GM20000 (cell line): ENCODE measurements around the gene RIIAD1.

Experiments
- DNase-seq: peaks from one replicate; pipeline ENCODE4 v3.0.0; 2012; ENCODE audit warnings: low spot score
- TF ChIP-seq, protein P1 (sequence below): IDR thresholded peaks from 2 replicates; pipeline ENCODE4 v1.5.1; 2012; ENCODE audit warnings: mild to moderate bottlenecking, control low read depth; ENCODE audit errors: extremely low read depth, missing control alignments

RIIAD1 gene

DNA sequence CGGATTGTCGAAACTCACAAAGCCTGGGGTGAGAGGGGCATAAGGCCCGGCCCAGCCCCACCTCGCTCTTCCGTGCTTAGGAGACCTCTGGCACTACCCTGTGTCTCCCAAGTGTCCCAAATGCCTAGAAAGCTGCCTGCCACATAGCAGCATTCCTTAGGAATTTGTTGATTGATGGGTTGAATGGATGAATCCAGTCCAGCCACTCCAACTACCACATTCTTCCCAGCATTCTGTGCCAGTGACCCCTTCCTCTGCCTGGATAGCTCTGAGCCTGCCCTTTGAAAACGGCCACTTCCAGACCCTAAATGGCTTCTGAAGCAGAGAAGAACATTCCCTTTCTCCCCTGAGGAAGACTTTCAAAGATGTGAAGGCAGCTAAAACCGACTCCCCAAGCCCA, 16.2 kb upstream of the RIIAD1 start:
- no peak for DNase-seq
- TF ChIP-seq, protein P1, sequence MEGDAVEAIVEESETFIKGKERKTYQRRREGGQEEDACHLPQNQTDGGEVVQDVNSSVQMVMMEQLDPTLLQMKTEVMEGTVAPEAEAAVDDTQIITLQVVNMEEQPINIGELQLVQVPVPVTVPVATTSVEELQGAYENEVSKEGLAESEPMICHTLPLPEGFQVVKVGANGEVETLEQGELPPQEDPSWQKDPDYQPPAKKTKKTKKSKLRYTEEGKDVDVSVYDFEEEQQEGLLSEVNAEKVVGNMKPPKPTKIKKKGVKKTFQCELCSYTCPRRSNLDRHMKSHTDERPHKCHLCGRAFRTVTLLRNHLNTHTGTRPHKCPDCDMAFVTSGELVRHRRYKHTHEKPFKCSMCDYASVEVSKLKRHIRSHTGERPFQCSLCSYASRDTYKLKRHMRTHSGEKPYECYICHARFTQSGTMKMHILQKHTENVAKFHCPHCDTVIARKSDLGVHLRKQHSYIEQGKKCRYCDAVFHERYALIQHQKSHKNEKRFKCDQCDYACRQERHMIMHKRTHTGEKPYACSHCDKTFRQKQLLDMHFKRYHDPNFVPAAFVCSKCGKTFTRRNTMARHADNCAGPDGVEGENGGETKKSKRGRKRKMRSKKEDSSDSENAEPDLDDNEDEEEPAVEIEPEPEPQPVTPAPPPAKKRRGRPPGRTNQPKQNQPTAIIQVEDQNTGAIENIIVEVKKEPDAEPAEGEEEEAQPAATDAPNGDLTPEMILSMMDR = no peak

DNA sequence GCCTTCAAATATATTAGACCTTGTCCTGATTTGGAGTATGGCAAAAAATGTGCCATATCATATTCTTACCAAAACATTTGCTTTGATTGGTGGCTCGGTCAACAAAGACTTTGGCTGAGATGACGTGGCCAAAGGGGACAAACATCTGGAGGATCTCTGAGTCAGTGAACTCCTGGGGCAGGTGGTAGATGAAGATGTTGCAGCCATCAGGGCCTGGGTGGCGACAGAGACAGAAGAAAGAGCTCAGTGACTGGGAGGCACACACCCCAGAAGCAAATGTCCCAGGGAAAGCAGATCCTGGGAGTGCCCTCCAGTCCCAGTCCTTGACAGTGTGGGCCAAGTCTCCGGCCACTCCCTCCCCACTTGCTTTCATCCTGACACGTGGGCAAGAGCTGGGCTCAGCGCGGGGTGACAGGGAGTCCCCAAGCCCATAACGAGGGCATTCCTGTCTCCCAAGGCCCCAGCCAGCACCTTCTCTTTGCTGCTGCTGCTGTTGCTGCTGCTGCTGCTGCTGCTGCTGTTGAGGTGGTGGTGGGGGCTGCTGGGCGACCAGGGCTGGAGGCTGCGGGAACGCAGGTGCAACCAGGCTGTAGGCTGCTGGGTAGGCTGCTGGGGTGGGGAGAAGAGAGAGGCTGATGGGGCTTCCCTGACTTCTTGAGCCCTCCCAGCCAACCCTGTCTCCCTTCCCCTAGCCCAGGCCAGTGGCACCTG, 15.4 kb upstream of the RIIAD1 start:
- no peak for DNase-seq
- TF ChIP-seq, protein P1 = no peak

DNA sequence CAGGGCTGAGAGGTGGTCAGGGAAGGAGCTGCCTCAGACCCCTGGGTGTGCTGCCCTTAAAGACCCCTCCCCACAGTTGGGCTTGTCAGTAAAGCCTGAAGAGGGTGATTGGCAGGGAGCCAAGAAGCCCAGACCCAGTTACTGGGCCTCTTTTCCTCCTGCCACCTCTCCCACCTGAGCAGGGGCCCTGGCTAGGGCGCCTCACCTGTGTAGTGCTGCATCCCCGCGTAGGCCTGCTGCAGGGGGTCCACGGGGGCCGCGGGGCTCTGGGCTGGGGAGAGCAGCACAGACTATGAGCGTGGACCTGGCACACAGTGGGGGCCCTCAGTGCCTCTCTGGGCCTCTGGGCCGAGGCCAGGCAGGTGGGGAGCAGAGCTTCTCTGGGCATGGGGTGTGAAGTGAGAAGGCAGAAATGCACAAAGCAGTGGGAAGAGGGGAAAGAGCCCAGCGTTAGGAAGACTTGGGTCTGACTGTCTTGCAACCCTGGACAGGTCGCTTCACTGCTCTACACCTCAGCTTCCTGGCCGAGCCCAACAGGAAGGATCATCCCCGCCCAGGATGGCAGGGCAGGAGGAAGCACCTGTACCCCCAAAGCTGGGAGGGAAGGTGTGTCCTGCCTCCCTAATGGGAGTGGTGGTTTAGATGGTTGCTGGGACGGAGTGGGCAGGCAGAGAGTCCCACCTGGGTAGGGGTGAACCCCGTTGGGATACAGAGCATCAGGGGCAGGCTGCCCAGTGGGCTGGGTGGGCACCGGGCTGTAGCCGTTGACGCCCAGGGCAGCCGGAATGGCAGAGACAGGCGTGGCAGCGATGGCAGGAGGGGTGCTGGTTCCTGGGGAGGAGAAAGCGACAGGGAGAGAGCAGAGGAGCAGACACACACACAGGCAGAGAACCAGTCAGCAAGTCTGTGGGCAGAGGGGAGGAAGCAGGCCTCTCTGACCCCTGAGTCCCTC, 14.6 kb upstream of the RIIAD1 start:
- TF ChIP-seq, protein P1 = no peak
- DNase-seq = no peak

DNA sequence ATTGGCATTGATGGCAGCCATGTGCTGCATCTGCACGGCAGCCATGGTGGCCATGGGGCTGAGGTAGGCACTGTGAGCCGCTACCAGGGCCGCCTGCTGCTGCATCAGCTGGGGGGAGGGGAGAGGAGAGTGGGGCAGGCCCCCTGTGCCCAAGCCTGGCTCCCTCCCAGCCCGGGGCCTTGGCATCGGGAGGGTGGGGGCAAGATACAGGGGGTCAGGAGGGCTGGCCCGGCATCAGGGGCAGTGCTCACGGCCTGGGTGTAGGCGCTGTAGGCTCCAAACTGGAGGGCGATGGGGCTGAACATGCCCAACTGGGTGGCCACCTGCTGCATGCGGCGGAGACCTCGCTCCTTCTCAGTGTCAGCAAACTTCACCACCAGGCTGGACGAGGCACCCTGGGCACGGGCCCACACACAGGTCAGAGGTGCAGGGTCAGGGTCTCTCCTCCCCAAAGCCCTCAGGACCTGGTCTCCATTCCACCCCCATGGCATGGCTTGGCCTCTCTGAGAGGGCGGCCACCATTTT, 13.7 kb upstream of the RIIAD1 start:
- TF ChIP-seq, protein P1 = no peak
- no peak for DNase-seq

DNA sequence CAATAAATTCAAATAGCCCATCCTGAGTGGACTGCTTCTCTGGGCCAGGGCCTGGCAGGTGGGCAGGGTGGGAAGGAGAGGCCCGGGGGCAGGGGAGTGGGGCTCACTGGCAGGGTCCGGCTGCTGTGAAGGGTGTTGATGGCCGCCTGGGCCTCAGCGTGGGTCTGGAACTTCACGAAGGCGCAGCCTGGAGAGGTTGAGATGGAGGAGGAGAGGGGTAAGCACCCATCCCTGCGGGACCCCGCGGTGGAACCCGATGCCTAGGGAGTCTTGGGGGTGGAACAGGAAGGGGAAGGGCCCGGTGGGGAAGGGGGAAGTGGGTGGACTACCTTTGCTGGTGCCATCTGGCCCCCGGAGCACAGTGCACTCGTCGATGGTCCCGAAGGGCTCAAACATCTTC, 12.4 kb upstream of the RIIAD1 start:
- TF ChIP-seq, protein P1 = no peak
- no peak for DNase-seq

DNA sequence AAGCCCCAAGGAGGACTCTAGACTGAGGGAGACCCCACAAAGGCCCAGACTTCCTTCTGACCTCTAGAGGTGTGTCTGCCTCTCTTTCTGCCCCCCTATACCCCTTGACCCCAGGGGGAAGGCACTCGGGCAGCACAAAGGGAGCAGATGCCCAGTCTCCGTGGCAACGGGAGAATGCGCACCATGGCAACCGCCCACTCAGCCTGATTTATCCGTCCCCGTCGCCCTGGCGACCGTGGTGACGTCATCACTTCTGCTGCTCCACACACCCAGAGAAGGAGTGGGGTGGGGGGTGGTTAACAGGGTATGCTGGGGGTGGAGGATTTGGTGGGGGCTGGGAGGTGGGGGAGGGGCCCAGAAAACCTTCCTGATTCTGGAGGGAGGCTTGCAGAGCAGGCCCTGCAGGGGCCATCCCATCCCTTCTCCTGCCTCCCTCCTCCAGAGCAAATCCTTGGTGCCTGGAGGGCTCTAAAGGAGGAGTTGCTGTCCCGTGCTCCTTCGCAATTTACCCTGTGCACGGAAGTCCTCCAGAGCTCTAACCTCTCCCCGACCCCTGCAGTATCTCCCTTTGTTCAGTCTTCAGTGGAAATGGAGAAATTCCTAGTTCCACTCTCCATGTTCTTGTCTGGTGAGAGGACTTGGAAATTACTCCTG, 11.0 kb upstream of the RIIAD1 start:
- TF ChIP-seq, protein P1 = no peak
- no peak for DNase-seq
